Right lobe of liver (tissue), 4 donors: ENCODE measurements around the gene FMN1.

Source experiments
- POLR2A ChIP-seq: fragments of 450-650 bp; IDR thresholded peaks from one replicate; pipeline ENCODE4 v1.6.1; 2017; ENCODE audit warnings: antibody characterized with exemption, mild to moderate bottlenecking
- TF ChIP-seq, protein P1 (sequence below), 4 donors: fragments of 200-600 bp in 3 of 4; fragments of 450-650 bp in 1 of 4; IDR thresholded peaks; one replicate each; pipeline versions ENCODE4 v1.5.1 to v1.8.0; 2016 to 2022; ENCODE audit warnings: antibody characterized with exemption in 4 of 4, mild to moderate bottlenecking in 2 of 4
- donor health status: DM: no; HTN: no; CAD: no.
- donor health status: DM: no; HTN: no; CAD: no.
- donor health status: DM: no; HTN: yes; CAD: no.

DNA sequence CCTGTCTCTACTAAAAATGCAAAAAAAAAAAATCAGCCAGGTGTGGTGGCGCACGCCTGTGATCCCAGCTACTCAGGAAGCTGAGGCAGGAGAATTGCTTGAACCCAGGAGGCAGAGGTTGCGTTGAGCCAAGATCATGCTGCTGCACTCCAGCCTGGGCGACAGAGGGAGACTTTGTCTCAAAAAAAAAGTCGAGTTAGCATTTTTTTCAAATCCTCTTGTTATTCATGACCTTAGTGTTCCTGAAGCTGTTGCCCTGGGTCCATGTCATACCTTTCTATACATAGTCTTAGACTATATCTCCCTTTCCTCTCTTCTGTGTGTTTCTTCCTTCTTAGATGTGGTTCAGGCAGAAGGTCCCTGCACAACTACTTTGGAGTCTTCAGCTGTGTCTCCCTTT is 6.4 kb downstream of the FMN1 start:
- TF ChIP-seq, protein P1, sequence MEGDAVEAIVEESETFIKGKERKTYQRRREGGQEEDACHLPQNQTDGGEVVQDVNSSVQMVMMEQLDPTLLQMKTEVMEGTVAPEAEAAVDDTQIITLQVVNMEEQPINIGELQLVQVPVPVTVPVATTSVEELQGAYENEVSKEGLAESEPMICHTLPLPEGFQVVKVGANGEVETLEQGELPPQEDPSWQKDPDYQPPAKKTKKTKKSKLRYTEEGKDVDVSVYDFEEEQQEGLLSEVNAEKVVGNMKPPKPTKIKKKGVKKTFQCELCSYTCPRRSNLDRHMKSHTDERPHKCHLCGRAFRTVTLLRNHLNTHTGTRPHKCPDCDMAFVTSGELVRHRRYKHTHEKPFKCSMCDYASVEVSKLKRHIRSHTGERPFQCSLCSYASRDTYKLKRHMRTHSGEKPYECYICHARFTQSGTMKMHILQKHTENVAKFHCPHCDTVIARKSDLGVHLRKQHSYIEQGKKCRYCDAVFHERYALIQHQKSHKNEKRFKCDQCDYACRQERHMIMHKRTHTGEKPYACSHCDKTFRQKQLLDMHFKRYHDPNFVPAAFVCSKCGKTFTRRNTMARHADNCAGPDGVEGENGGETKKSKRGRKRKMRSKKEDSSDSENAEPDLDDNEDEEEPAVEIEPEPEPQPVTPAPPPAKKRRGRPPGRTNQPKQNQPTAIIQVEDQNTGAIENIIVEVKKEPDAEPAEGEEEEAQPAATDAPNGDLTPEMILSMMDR (IDR thresholded peaks at IDR 0.05) = no peak
- no peak for TF ChIP-seq POLR2A
